CD4-positive, alpha-beta T cell treated with Interleukin-6 for 4 hours (primary cell): ENCODE measurements around the gene FHOD1.

Experiments used
- DNase-seq: peaks from one replicate; pipeline ENCODE4 v3.0.0-alpha.2; 2020; ENCODE audit warnings: mixed read lengths

Gene FHOD1

DNA sequence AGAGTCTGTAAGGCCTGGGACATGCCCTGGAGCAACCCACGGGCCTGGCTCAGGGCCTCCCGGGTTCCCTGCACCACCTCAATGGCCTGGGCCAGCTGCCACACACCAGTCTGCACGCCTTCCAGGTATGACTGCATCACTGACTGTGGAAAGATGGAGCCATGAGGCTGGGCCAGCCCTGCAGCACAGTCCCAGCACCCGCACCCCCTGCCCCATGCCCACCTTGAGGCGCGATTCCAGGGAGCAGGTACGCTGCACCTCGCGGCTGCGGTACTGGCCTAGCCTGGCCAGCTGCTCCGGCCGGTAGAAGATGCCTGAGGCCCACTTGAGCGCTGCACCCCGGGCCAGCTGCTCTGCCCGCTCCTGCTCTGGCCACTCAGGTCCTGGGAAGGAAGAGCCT, 58.5 kb downstream of the FHOD1 start:
- no peak for DNase-seq

GRCh38 chr16:67188323-67188722, 59.0 kb downstream of the FHOD1 start:
- no peak for DNase-seq

DNA sequence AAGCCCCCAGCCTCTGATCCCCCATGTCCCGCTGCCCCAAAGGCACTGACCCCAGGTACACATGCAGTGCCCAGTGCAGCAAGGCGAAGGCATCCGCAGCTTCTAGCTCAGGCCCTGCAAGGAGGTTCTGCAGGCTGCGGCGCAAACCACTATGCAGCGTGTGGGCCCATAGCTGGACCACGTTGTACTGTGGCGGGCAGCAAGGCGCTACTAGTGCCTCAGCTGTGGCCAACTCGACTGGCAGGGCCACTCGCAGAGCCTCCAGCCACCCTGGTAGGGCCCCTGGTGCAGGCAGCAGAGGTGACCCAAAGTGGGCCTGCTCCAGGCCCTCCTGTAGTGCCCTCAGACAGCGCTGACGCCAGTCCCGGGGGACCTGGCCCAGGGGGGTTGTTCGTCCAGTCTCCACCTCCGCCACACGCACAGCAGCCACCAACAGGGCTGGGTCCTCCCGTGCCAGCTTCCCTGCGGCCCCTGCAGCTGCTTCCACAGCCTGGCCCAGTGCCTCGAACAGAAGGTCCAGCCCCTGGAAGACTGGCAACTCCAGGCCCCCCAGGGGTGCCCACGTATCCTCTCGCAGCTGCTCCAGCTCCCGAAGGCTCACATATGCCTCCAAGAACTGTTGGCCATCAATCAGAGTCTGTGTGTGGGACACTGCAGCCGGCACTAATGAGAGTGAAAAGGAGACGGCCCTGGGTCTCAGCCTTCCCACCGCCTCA, 59.9 kb downstream of the FHOD1 start:
- DNase-seq, result no peak

DNA sequence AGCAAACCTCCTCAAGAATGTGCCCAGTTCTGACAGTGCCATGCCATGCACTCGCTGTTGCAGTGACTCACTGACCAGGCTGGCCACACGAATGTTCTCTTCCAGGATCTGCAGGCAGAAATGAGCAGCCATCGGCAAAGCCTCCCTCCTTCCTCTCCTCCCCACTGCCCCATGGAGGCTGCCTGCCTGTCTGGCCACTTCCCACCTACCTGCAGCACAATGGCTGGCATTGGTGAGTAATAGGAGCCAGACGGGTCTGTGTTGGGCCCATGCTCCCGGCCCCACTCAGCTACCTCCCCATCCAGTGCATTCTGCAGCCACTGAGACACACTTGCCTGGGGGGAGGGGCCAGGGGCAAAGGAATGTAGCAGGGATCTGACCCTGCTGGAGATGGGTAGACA, 60.7 kb downstream of the FHOD1 start:
- no peak for DNase-seq

GRCh38 chr16:67185651-67186134, 61.6 kb downstream of the FHOD1 start:
- no peak for DNase-seq

GRCh38 chr16:67184995-67185650, 62.2 kb downstream of the FHOD1 start:
- peak; percentile 87 for DNase-seq

- DNase-seq, result no peak
Measured at GRCh38 chr16:67184453-67184994, 62.8 kb downstream of the FHOD1 start.

GRCh38 chr16:67183627-67184452, 63.4 kb downstream of the FHOD1 start, which contains the start of gene MATCAP1:
Gene MATCAP1 (minus strand): TSS chr16:67183963. CDS start chr16:67180610, 3,353 bp downstream.
- DNase-seq, result peak; percentile 96

GRCh38 chr16:67183284-67183626, 64.0 kb downstream of the FHOD1 start:
- DNase-seq, result no peak

DNA sequence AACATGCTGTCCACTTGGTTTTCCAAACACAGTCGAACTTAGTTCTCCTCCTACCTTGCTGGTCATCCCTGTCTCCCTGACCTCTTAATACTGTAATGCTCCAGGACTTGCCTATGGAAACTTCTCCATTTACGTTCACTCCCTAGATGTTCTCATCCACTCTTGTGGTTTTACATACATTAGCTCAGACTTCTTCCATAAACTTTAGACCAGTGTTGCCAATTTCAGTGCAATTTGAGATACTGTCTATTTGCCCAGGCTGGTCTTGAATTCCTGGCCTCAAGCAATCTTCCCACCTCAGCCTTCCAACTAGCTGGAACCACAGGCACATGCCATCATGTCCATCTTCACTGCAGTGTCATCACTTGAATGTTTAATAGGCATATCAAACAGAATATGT, 65.0 kb downstream of the FHOD1 start:
- no peak for DNase-seq

DNA sequence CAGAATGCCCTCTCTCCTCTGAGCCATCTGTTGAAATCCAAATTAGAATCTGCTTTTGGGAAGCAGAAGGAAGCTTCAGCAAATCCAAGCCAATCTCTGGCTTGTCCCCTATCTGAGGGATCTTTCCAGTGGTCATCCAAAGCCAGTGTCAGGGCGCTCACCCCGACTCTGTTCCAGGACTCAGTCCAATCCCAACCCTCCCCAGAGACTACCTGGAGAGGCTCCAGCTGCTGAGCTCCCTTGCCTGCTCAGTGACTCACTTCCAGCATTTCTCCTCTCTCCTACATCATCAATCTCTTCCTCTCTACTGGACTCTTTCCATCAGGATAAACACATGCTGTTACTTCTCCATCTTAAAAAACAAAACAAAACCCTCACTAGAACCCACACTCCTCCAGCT, 65.9 kb downstream of the FHOD1 start:
- no peak for DNase-seq

DNA sequence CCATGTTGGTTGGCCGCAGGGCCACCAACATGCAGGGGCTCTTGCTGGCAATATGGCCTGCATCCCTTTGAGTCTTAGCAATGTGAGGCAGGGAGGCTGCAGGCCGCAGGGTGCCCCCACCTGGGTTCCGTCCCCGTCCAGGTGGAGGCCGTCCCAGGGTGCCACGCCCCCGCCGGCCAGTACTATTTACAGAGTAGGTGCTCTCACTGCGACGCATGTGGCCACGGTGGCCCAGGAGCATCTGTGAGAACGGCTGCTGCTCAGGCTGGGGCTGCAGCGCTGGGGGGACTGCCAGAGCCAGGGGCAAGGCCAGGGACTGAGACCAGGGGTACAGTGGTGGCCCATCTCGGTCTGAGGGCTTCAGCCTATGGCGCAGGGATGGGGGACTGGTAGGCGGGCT, 67.1 kb downstream of the FHOD1 start:
- DNase-seq, result no peak

- no peak for DNase-seq
Measured at GRCh38 chr16:67179421-67180080, 67.7 kb downstream of the FHOD1 start.
